CD4-positive, CD25-positive, alpha-beta regulatory T cell (primary cell): ENCODE results near the gene HAND1. TPM values are rescaled to one million over a fixed set of nuclear protein-coding genes. Genes with fewer than 3 reads are reported as not detected.
A peak's percentile ranks its signal among the peaks of the same experiment; 100 is the strongest.

Experiments used
- ATAC-seq, 2 donors: fragments of 150-1000 bp; cut with Tn5 transposase; one replicate each; pipeline ENCODE4 v1.10.0; 2021; ENCODE audit warnings: low read depth in 2 of 2, moderate number of reproducible peaks in 2 of 2, moderate library complexity in 1 of 2
- DNase-seq, 3 donors: peaks; one replicate each; pipeline versions ENCODE4 v3.0.0 to v3.0.0-alpha.2; 2012 to 2022; ENCODE audit warnings: mixed read lengths in 1 of 3
- H3K27ac ChIP-seq: one replicate; pipeline ENCODE4 v1.7.0; 2013; ENCODE audit warnings: mild to moderate bottlenecking, low read length; ENCODE audit not compliant: insufficient read depth, poor library complexity, severe bottlenecking
- H3K27me3 ChIP-seq: one replicate; pipeline ENCODE4 v1.7.0; 2013; ENCODE audit warnings: low read length; ENCODE audit not compliant: control insufficient read depth, insufficient read depth
- H3K36me3 ChIP-seq: one replicate; pipeline ENCODE4 v1.7.0; 2013; ENCODE audit warnings: mild to moderate bottlenecking, low read length, moderate library complexity; ENCODE audit not compliant: control insufficient read depth, insufficient read depth
- H3K4me1 ChIP-seq: 2 replicates; pipeline ENCODE4 v1.7.0; 2013; ENCODE audit warnings: mild to moderate bottlenecking, low read length; ENCODE audit not compliant: insufficient read depth, control insufficient read depth, poor library complexity, severe bottlenecking
- H3K4me3 ChIP-seq: one replicate; pipeline ENCODE4 v1.7.0; 2013; ENCODE audit warnings: low read depth, mild to moderate bottlenecking, low read length, moderate library complexity
- H3K9me3 ChIP-seq, 2 experiments: 1 replicate in 1 of 2; 2 replicates in 1 of 2; pipeline ENCODE4 v1.7.0; 2013; ENCODE audit warnings: low read length in 2 of 2, mild to moderate bottlenecking in 1 of 2, moderate library complexity in 1 of 2; ENCODE audit not compliant: control insufficient read depth in 2 of 2
- H3K27ac Mint-ChIP-seq, 3 donors: one replicate each; pipeline ENCODE4 v1.8.0; 2020 to 2022; ENCODE audit warnings: mild to moderate bottlenecking in 3 of 3, mixed read lengths in 3 of 3, moderate library complexity in 2 of 3
- H3K27me3 Mint-ChIP-seq: one replicate; pipeline ENCODE4 v1.8.0; 2022; ENCODE audit warnings: mild to moderate bottlenecking, mixed read lengths
- H3K36me3 Mint-ChIP-seq: one replicate; pipeline ENCODE4 v1.8.0; 2020; ENCODE audit warnings: mixed read lengths
- H3K4me1 Mint-ChIP-seq, 4 donors: one replicate each; pipeline ENCODE4 v1.8.0; 2020 to 2022; ENCODE audit warnings: mixed read lengths in 4 of 4, mild to moderate bottlenecking in 1 of 4
- H3K4me3 Mint-ChIP-seq, 4 donors: one replicate each; pipeline ENCODE4 v1.8.0; 2020 to 2022; ENCODE audit warnings: mild to moderate bottlenecking in 4 of 4, mixed read lengths in 4 of 4, moderate library complexity in 3 of 4
- H3K9me3 Mint-ChIP-seq, 7 donors: one replicate each; pipeline ENCODE4 v1.8.0; 2020 to 2022; ENCODE audit warnings: mixed read lengths in 7 of 7, mild to moderate bottlenecking in 3 of 7, moderate library complexity in 2 of 7
- polyA plus RNA-seq, 4 donors: library from polyadenylated mRNA; unstranded; fragments of 300-500 nt; fragmentation: Illumina TruSeq; gene quantifications; one replicate each; pipeline ENCODE4 v1.2.3, GENCODE V29; 2021
- total RNA-seq: library from RNA; stranded (reverse); gene quantifications from one replicate; pipeline ENCODE4 v1.2.3, GENCODE V29; 2022

Gene HAND1
- total and polyA plus RNA-seq, 5 donors from 2014 or later = not detected

DNA sequence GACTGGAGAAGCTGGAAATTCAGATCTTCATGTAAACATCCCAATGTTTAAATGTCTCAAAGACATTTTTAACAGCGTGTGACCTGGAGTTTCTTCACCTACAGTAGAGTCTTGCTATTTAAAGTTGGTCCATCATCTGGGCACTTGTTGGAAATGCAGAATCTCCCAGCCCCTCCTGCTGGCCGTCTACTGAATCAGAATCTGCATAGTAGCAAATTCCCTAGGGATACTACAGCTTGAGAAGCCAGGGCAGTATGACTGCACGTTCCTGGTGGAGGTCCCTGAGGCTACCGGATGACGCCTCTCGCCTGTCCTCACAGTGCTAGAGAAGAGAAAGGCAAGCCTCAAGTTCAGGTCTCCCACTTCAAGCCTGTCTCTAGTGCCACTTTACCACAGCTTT, 16.5 kb downstream of the HAND1 start:
- Mint-ChIP-seq H3K27me3 (no peaks in the 10 kb centered on the region), H3K4me1 (no peaks in the 10 kb centered on the region), H3K9me3 (no peaks in the 10 kb centered on the region), H3K36me3 (peaks cover 23% of the 10 kb centered on the region), H3K4me3 (no peak overlapping the region), H3K27ac (peak overlapping the region in 1 of 3 donors; percentile 20)
- Histone ChIP-seq H3K27me3 (no peaks in the 10 kb centered on the region), H3K9me3 (no peaks in the 10 kb centered on the region), H3K4me1 (no peaks in the 10 kb centered on the region), H3K36me3 (peaks cover 33% of the 10 kb centered on the region), H3K4me3 (no peak overlapping the region), H3K27ac (no peak overlapping the region)
- no peak for DNase-seq
- no peak for ATAC-seq

GRCh38 chr5:154460172-154460571, 17.9 kb downstream of the HAND1 start:
- Mint-ChIP-seq H3K9me3 (peaks cover 0 to 1% (median 0%) of the 10 kb centered on the region in 7 donors), H3K4me3 (no peak overlapping the region), H3K27me3 (no peaks in the 10 kb centered on the region), H3K27ac (peak overlapping the region in 1 of 3 donors; percentile 22), H3K36me3 (peaks cover 34% of the 10 kb centered on the region), H3K4me1 (no peaks in the 10 kb centered on the region)
- Histone ChIP-seq H3K36me3 (peaks cover 47% of the 10 kb centered on the region), H3K27ac (no peak overlapping the region), H3K4me1 (no peaks in the 10 kb centered on the region), H3K9me3 (no peaks in the 10 kb centered on the region), H3K27me3 (no peaks in the 10 kb centered on the region), H3K4me3 (no peak overlapping the region)
- ATAC-seq = no peak
- DNase-seq = no peak

- H3K36me3 Mint-ChIP-seq = peaks cover 39% of the 10 kb centered on the region
- peaks cover 57% of the 10 kb centered on the region for H3K36me3 ChIP-seq
Measured at GRCh38 chr5:154459015-154459414, 19.0 kb downstream of the HAND1 start.

GRCh38 chr5:154456540-154456939, 21.5 kb downstream of the HAND1 start:
- H3K36me3 Mint-ChIP-seq = peaks cover 52% of the 10 kb centered on the region
- Histone ChIP-seq H3K4me1 (no peaks in the 10 kb centered on the region), H3K27me3 (no peaks in the 10 kb centered on the region), H3K9me3 (no peaks in the 10 kb centered on the region), H3K4me3 (no peak overlapping the region), H3K27ac (no peak overlapping the region), H3K36me3 (peaks cover 81% of the 10 kb centered on the region)
- no peaks in the 10 kb centered on the region for H3K27me3 Mint-ChIP-seq
- H3K9me3 Mint-ChIP-seq = peaks cover 0 to 1% (median 0%) of the 10 kb centered on the region in 7 donors
- no peak overlapping the region for H3K4me3 Mint-ChIP-seq
- ATAC-seq (no peak), DNase-seq (no peak)
- no peak overlapping the region for H3K27ac Mint-ChIP-seq
- H3K4me1 Mint-ChIP-seq = peaks cover 0 to 6% (median 1%) of the 10 kb centered on the region in 4 donors

More at GRCh38 chr5:154459015-154459414, 19.0 kb downstream of the HAND1 start:
- H3K9me3 Mint-ChIP-seq = peaks cover 0 to 1% (median 0%) of the 10 kb centered on the region in 7 donors
- no peaks in the 10 kb centered on the region for H3K27me3 Mint-ChIP-seq
- no peak overlapping the region for H3K4me3 ChIP-seq
- no peaks in the 10 kb centered on the region for H3K4me1 Mint-ChIP-seq
- DNase-seq (no peak), ATAC-seq (no peak)
- no peaks in the 10 kb centered on the region for H3K27me3 ChIP-seq
- H3K4me3 Mint-ChIP-seq = no peak overlapping the region
- no peaks in the 10 kb centered on the region for H3K4me1 ChIP-seq
- H3K27ac ChIP-seq = no peak overlapping the region
- no peak overlapping the region for H3K27ac Mint-ChIP-seq
- no peaks in the 10 kb centered on the region for H3K9me3 ChIP-seq

DNA sequence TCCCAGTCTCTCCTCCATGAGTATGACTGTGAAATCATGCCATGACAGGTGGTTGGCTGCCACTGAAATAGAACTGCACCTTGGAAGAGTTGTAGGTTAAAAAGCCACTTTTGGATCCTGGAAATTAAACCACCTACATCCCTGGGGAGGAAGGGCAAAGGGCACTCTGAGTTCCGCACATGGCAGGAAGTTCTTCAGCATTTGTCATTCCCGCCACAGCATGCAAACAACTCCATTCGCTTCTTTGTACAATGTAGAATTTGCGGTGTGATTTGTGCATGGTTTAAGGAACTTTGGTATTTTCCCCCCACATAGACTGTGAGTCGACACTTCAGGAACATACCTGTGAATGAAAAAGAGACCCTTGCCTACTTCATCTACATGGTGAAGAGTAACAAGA, 22.4 kb downstream of the HAND1 start:
- Mint-ChIP-seq H3K36me3 (peaks cover 61% of the 10 kb centered on the region), H3K9me3 (peaks cover 0 to 1% (median 0%) of the 10 kb centered on the region in 7 donors), H3K27me3 (no peaks in the 10 kb centered on the region), H3K27ac (no peak overlapping the region), H3K4me1 (peaks cover 0 to 8% (median 5%) of the 10 kb centered on the region in 4 donors), H3K4me3 (no peak overlapping the region)
- Histone ChIP-seq H3K4me1 (no peaks in the 10 kb centered on the region), H3K4me3 (no peak overlapping the region), H3K27ac (no peak overlapping the region), H3K9me3 (no peaks in the 10 kb centered on the region), H3K36me3 (peaks cover 90% of the 10 kb centered on the region), H3K27me3 (no peaks in the 10 kb centered on the region)
- ATAC-seq (no peak), DNase-seq (no peak)

- peaks cover 29% of the 10 kb centered on the region for H3K4me1 ChIP-seq
- Mint-ChIP-seq H3K27me3 (no peaks in the 10 kb centered on the region), H3K36me3 (peaks cover 54% of the 10 kb centered on the region), H3K27ac (no peak overlapping the region), H3K4me1 (peaks cover 26 to 42% (median 33%) of the 10 kb centered on the region in 4 donors), H3K4me3 (no peak overlapping the region), H3K9me3 (peaks cover 0 to 1% (median 0%) of the 10 kb centered on the region in 7 donors)
- no peaks in the 10 kb centered on the region for H3K27me3 ChIP-seq
- DNase-seq (no peak), ATAC-seq (no peak)
- peaks cover 69% of the 10 kb centered on the region for H3K36me3 ChIP-seq
- H3K9me3 ChIP-seq = no peaks in the 10 kb centered on the region
- H3K4me3 ChIP-seq = no peak overlapping the region
- no peak overlapping the region for H3K27ac ChIP-seq
Measured at GRCh38 chr5:154451957-154452356, 26.1 kb downstream of the HAND1 start.

DNA sequence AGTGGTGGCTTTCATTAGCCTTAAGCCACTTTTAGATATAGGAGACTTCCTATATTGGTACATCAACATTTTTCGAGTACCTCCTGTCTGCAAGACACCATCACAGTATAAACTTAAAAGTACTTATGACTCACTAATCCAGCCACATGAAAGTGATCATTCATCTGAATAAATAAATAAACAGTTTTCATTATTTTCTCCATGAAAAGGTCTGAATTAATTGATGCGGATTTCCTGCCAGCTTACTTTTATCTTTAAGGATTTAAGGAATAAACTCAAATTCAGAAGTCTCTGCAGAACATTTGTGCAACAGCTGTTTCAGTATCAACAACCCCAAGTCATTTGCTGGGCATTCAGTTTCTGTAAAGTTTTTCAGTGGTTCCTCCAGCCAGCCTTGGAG, 28.2 kb downstream of the HAND1 start:
- H3K36me3 ChIP-seq = peaks cover 48% of the 10 kb centered on the region
- Mint-ChIP-seq H3K27ac (peak overlapping the region in 1 of 3 donors; percentile 61), H3K27me3 (peaks cover under 1% of the 10 kb centered on the region), H3K4me3 (peak overlapping the region in 3 of 4 donors; percentile 73 to 98 (median 77)), H3K4me1 (peaks cover 26 to 54% (median 40%) of the 10 kb centered on the region in 4 donors), H3K9me3 (no peaks in the 10 kb centered on the region), H3K36me3 (peaks cover 43% of the 10 kb centered on the region)
- DNase-seq (no peak), ATAC-seq (no peak)
- no peak overlapping the region for H3K27ac ChIP-seq
- peak overlapping the region; percentile 16 for H3K4me3 ChIP-seq
- H3K9me3 ChIP-seq = no peaks in the 10 kb centered on the region
- H3K4me1 ChIP-seq = peaks cover 39% of the 10 kb centered on the region
- H3K27me3 ChIP-seq = no peaks in the 10 kb centered on the region

GRCh38 chr5:154447089-154447725, 30.8 kb downstream of the HAND1 start:
- Histone ChIP-seq H3K27ac (peak overlapping the region; percentile 72), H3K36me3 (peaks cover 31% of the 10 kb centered on the region), H3K9me3 (no peaks in the 10 kb centered on the region), H3K4me1 (peaks cover 46% of the 10 kb centered on the region), H3K27me3 (no peaks in the 10 kb centered on the region), H3K4me3 (peak overlapping the region; percentile 89)
- ATAC-seq = no peak
- Mint-ChIP-seq H3K27ac (peak overlapping the region; percentile 34 to 88 (median 79)), H3K4me3 (peak overlapping the region; percentile 90 to 98 (median 94)), H3K36me3 (peaks cover 27% of the 10 kb centered on the region), H3K27me3 (peaks cover 4% of the 10 kb centered on the region), H3K4me1 (peaks cover 31 to 74% (median 46%) of the 10 kb centered on the region in 4 donors), H3K9me3 (no peaks in the 10 kb centered on the region)
- DNase-seq = peak in 2 of 3 donors; percentile 41 to 65
